ENCODE results near the gene LPO.

- TF ChIP-seq, protein P1, sequence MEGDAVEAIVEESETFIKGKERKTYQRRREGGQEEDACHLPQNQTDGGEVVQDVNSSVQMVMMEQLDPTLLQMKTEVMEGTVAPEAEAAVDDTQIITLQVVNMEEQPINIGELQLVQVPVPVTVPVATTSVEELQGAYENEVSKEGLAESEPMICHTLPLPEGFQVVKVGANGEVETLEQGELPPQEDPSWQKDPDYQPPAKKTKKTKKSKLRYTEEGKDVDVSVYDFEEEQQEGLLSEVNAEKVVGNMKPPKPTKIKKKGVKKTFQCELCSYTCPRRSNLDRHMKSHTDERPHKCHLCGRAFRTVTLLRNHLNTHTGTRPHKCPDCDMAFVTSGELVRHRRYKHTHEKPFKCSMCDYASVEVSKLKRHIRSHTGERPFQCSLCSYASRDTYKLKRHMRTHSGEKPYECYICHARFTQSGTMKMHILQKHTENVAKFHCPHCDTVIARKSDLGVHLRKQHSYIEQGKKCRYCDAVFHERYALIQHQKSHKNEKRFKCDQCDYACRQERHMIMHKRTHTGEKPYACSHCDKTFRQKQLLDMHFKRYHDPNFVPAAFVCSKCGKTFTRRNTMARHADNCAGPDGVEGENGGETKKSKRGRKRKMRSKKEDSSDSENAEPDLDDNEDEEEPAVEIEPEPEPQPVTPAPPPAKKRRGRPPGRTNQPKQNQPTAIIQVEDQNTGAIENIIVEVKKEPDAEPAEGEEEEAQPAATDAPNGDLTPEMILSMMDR (conservative IDR thresholded peaks at IDR 0.05 in 1 of 2, IDR thresholded peaks at IDR 0.05 in 1 of 2; ENCODE audit: low read depth in 1 of 2, low read length in 2 of 2) = no peak
- no peak for TF ChIP-seq EZH2 (IDR thresholded peaks at IDR 0.05; ENCODE audit: low read length, missing control alignments)
These were observed 51.5 kb downstream of the LPO start for GRCh38 chr17:58289869-58290268.
